Measurements from ENCODE around the gene IDUA.

The IDUA gene

DNA sequence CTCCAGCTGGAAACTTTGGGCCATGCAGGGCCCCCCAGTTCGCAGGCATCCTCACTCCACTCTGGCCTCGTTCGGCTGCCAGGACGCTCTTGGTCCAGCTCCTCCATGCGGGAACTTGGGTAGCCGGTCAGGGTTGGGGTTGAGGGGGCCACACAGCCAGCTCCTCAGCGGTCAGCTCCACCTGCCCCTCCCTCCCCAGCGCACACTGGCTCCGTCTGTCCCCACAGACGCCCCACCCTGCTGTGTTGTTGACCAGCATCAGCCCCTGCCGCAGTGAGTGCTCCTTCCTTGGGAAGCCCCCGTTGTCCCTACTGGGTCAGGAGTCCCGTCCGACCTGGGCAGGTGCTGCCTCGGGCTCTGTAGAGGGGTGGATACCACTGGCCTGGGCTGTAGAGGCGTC is 30.4 kb downstream of the IDUA start:
- no peak for DNase-seq (ENCODE audit: low spot score)

DNA sequence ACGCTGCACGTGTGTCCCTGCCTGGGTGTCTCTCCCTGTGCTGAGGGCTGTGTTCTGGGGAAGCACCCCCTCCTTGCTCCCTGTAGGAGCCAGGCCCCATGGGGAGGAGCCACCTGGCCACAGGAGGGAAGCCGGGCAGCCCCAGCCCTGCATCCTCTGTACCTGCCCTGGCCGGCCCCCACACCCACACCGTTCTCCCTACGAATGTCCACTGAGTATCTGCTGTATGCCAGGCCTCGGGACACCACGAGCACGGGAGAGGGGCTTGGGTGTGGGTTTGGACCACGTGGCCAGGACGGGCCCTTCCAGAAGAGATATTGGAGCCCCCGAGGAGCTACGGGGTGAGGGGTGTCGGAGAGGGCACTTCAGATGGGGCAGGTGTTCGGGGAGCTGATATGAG is 30.9 kb downstream of the IDUA start:
- DNase-seq (ENCODE audit: low spot score), result no peak

DNA sequence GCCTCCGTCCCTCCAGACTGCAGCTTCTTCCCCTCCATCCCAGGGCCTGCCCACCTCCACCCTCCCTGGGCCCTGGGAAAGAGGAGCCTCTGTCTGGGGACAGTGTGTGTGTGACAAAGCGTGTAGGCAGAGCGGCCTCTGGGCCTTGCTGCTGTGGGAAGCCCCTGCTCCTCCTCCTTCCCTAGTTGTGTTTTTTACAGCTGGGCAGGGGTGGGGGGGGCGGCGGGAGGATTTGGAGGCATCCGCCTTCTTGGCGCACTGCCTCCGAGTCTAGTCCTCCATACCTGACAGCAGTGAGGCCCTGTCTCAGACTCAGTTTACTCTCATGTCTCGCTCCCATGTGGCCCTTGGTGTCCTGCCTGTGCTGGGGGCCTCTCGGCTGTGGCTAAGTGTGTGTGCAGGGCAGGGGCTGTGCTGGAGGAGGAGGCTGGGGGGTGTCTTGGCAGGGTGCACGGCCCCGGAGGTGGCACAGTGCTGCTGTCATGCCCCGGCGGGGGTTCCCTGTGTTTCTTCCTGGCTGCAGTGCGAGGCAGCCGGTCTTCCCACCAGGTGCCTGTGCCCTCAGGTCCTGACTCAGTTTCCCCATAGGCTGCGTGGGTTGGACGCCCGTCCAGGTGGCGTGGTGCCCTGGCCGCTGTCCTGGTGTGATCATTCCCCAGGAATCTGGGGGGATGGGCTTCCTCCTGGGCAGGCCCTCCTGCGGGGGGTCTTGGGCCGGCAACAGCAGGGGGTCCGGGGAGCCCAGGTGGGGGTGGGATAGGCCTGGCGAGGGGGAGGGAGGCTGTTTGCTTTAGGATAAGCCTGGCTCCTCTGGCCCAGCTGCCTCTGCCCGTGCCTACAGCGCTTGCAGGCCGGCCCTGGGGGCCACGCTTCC is 31.5 kb downstream of the IDUA start:
- no peak for DNase-seq (ENCODE audit: low spot score)

DNA sequence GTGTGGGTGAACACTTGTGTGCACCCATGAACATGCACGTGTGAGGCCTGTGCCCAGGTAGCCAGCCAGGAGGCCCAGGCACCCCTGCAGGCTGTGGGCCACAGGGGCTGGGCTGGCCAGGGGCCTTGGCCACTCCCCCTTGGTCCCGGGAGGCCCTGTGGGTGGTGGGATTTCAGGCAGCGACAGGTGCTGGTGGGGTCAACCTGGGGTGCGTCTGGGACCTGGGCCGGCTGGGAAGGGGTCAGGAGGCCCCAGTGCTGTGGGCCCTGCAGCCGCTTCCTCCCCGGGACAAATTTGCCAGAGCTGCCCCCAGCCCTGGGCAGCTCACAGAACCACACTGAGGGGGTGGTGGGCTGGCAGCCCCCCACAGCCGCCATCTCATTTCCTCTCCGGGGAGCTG is 32.5 kb downstream of the IDUA start:
- DNase-seq (ENCODE audit: low spot score), result no peak

DNA sequence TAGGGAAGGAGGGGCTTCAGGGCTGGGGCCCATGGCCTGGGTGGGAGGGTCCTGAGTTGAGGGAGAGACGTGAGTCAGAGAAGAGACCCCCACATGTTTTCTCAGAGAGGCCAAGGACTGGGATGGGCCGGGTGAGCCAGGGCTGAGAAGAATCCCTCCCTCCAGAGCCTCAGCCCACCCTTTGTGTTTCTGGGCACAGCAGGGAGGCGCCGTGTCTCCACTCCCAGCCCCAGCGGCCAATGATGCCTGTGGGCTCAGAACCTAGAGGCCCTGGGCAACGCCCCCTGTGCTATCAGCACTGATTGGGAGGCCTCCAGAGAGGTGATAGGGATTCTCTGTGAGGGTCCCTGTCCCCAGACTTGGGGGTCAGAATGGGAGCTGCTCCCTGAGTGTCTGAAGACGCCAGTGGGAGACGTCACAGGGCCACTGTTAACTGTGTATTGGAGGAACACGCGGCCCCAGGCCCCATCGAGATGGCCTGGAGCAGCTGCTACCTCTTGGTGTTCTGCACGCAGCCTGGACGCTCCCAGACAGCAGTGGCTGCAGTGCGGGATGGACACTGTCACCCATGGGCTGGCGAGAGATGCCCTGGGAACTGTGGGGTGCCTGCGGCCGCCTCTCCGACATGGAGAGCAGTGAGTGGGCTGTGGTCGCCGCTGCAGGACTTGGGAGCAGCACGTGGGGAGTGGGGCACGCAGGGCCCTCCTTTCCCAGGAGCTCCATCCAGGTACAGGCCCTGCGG is 33.1 kb downstream of the IDUA start:
- no peak for DNase-seq (ENCODE audit: low spot score)

DNA sequence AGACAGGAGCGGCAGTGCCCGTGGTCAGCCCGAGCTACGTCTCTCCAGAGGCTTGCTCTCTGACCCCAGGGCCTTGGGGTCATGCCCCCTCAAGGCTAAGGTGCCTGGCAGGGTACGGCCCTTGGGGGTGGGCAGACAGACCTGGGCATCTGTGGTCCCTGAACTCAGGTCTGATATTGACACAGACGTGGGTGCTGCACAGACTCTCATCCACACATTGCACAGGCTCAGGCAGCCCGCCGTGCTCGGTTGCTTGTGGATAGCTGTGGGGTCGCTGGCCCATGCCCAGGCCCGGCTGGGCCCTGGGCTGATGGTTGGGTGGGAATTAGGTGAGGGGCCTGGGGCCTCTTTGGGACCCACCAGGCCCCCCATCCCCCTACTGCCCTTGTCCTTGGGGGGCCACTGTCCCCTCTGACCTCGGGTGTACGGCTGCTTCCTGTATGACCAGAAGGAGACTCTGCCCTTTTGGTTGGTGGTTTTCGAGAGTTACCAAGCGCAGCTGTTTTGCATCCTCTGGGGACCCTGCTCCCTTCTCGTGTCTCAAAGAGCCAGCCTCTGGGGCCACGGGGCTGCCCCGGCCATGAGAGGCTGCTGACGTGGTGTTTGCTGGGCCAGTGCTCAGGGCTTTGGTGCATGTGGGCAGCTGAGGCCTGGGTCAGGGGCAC is 34.7 kb downstream of the IDUA start:
- DNase-seq (ENCODE audit: low spot score), result no peak

DNA sequence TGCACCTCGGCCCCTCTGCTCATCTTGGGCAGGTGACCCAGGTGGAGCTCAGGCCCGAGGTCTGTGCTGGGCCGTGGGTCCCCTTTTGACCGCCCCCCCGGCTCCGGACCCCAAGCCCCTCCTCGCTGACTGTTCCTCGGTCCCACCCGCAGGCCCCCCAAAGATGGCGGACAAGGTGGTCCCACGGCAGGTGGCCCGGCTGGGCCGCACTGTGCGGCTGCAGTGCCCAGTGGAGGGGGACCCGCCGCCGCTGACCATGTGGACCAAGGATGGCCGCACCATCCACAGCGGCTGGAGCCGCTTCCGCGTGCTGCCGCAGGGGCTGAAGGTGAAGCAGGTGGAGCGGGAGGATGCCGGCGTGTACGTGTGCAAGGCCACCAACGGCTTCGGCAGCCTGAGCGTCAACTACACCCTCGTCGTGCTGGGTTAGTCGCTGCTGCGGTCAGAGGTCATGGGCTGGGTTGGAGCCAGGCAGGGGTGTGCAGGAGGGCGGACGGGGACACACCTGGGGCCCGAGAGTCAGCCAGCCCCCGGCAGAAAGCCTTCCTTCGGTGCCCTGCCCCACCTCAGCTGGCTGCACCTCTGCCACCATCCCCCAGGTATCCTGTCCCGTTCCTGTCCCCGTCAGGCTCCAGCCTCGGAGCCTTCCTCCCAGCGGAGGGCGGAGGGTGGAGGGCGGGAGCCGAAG is 35.4 kb downstream of the IDUA start:
- no peak for DNase-seq (ENCODE audit: low spot score)

DNA sequence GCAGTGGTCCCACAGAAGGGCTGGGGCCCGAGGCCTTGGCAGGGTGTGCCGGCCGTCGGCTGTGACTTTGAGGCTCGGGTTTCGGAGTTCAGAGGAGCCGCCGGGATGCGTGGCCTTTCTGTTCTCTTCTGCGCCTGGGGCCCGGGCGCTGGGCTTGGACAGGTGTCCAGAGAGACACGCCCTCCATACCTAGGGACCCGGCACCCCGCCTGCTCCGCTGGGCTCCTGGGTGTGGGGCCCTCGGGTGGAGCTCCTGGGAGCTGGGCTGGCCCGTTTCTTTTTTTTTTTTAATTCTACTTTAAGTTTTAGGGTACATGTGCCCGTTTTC is 35.9 kb downstream of the IDUA start:
- DNase-seq (ENCODE audit: low spot score), result no peak

DNA sequence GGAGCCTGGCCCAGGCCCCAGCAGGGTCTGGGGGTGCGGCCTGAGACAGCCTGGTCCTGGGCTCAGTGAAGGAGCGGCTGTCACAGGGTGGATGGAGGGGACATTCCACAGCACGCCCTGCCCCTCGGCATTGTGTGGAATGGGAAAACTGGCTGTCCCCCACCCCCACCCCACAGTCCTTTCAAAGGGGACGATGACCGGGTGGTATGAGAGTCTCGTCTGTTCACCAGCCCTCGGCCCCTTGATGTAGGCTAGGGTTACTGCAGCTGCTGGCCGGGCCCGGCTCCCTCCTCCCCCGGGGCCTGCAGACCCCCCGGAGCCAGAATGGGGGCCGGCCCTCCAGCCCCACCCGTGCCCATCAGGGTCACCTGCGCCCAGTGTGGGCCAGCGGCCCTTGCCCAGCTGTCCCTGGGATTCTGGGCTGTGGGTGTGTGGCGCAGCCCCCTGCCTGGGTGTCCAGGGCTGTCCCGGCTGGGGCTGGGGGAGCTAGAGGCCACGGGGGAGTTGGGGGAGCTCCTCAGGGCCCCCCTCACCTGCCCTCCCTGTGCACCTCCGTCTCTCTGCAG is 36.3 kb downstream of the IDUA start:
- no peak for DNase-seq (ENCODE audit: low spot score)

DNA sequence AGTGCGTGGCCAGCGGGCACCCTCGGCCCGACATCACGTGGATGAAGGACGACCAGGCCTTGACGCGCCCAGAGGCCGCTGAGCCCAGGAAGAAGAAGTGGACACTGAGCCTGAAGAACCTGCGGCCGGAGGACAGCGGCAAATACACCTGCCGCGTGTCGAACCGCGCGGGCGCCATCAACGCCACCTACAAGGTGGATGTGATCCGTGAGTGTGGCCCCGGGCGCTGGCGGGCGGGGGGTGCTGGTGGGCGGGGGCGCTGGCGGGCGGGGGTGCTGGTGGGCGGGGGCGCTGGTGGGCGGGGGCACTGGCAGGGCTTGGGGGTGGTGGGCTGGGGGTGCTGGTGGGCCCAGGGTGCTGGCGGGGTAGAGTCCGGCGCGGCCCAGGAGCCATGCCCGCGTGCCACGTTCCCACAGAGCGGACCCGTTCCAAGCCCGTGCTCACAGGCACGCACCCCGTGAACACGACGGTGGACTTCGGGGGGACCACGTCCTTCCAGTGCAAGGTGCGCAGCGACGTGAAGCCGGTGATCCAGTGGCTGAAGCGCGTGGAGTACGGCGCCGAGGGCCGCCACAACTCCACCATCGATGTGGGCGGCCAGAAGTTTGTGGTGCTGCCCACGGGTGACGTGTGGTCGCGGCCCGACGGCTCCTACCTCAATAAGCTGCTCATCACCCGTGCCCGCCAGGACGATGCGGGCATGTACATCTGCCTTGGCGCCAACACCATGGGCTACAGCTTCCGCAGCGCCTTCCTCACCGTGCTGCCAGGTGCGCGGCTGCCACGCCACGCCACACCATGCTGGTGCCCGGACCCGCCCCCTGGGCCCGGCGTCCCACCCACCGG is 37.3 kb downstream of the IDUA start:
- no peak for DNase-seq (ENCODE audit: low spot score)

DNA sequence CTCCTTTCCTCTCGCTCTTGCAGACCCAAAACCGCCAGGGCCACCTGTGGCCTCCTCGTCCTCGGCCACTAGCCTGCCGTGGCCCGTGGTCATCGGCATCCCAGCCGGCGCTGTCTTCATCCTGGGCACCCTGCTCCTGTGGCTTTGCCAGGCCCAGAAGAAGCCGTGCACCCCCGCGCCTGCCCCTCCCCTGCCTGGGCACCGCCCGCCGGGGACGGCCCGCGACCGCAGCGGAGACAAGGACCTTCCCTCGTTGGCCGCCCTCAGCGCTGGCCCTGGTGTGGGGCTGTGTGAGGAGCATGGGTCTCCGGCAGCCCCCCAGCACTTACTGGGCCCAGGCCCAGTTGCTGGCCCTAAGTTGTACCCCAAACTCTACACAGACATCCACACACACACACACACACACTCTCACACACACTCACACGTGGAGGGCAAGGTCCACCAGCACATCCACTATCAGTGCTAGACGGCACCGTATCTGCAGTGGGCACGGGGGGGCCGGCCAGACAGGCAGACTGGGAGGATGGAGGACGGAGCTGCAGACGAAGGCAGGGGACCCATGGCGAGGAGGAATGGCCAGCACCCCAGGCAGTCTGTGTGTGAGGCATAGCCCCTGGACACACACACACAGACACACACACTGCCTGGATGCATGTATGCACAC is 38.2 kb downstream of the IDUA start:
- no peak for DNase-seq (ENCODE audit: low spot score)

DNA sequence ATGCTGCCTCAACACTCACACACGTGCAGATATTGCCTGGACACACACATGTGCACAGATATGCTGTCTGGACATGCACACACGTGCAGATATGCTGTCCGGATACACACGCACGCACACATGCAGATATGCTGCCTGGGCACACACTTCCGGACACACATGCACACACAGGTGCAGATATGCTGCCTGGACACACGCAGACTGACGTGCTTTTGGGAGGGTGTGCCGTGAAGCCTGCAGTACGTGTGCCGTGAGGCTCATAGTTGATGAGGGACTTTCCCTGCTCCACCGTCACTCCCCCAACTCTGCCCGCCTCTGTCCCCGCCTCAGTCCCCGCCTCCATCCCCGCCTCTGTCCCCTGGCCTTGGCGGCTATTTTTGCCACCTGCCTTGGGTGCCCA is 39.3 kb downstream of the IDUA start:
- peak; percentile 69 for DNase-seq (ENCODE audit: low spot score)

DNA sequence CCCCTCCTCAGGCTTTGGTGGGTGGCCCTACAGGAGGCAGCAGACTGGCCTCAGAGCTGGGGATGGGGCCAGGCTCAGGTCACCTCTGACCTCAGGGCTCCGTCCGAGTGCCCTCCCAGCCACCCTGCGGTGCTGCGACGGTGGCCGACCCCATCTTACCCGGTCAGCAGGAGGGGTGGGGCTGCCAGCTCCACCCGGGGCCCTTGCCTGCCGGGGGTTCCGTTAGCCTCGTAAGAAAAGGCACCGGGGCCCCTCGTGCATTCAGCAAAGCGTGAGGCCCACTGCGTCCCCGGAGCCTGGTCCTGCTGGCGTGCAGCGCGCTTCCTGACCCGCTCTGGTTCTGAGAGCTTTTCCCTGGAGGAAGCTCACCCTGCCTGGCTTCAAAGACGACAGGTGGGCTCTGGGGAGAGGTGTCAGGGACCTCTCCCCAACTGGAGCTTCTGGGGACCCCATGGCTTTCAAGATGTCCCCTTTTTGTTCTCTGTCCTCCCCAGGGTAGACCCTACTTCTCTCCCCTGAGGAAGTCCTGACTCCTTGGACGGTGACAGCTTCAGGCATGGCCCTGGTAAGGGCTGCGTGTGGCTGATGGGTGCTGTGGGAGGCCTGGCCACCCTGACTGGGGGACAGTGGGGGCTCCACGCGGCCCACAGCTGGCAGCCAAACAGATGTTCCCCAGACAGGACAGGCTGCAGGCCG is 40.5 kb downstream of the IDUA start:
- no peak for DNase-seq (ENCODE audit: low spot score)

DNA sequence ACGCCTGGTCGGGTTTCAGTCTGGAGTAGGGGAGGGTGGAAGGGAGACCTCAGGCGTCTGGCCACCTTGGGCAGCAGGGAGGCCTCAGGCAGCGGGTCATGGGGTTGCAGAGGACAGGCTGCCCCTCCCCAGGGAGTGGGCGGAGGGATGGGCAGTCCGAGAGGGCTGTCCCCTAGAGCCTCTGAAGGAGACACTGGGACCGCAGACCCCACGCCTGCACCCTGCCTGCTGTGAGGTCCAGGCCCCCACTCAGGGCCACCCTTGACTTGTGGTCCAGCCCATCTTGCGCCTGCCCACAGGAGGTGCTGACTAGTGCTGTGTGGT is 41.0 kb downstream of the IDUA start:
- no peak for DNase-seq (ENCODE audit: low spot score)

DNA sequence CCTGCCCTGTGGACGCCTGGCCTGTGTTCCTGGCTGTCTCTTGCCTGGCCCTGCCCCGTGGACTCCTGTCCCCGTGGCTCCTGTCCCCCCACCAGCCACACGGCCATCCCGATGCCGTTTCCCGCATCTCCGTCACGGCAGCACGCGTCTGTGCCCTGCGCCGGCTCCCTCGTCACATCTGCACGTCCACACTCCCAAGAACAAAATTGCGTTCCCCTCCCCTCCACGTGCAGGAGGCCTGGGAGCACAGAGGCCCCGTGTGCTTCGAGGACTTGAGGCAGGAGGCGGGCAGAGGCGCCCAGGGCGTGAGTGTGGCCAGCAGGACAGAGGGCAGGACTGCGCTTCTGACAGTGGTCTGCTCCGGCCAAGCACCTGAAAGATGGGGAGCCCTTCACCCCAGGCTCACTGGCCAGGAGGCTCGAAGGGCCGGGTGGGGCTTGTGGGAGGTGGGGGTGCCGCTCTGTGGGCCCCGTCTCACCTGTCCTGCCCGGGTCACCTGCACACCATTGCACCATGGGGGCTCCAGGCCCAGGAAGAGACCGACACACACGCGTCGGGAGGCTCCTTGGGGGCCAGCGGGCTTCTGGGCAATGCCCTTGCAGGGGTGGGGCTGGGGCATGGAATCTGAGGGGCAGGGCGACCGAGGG is 41.9 kb downstream of the IDUA start:
- DNase-seq (ENCODE audit: low spot score), result no peak

DNA sequence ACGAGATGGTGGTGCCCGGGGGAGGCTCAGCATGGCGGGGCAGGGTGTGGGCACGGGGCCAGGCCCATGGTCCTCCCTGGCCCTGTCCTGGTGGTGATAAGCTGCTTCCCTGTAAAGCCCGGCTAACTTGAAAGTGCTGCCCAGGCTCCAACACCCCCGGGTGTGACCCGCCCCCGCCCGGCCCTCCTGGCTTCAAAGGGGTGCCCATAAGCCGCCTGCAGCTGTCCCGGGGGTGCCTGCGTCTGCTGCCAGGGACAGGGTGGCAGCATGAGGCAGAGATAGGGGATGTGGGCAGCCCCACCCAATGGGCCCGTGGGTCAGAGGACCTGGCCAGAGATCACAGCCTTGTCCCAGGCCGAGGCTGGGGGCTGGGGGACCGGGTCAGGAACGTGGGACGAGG is 42.7 kb downstream of the IDUA start:
- no peak for DNase-seq (ENCODE audit: low spot score)

DNA sequence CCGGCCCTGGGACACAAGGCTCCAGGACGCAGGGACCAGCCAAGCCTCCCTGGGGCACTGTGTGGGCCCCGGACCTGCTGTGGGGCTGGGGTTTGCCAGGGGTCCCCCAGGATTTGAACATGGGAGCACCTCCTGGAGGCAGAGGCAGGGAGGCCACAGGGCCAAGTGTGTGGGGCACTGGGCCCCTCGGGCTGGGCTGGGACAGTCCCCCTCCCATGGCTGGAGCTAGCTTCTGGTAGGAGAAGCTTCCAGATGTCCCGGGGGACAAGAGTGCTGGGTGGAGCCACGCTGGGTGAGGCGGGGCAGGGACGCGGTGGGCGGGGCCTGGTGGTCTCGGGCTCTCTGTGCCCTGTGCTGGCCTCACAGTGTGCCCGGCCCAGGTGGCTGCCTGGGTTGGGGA is 43.2 kb downstream of the IDUA start:
- DNase-seq (ENCODE audit: low spot score), result no peak

DNA sequence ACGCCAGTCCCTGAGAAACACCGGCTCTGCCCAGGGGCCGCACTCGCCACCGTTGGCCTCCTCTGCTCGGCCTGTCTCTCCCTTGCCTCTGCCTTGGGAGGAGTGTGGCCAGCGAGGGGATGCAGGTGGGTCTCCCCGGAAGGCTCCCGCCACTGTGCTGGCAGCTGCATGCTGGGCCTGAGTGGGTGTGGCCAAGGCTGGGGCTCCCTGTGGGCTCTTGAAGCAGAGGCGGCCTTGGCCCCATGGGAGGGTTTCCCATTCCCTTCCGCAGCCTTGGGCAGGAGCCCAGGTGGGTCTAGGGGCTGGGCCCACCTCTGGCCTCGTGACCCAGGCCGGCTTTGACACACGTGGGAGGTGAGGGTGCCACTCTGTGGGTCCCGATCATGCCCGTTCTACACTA is 43.7 kb downstream of the IDUA start:
- DNase-seq (ENCODE audit: low spot score), result no peak

DNA sequence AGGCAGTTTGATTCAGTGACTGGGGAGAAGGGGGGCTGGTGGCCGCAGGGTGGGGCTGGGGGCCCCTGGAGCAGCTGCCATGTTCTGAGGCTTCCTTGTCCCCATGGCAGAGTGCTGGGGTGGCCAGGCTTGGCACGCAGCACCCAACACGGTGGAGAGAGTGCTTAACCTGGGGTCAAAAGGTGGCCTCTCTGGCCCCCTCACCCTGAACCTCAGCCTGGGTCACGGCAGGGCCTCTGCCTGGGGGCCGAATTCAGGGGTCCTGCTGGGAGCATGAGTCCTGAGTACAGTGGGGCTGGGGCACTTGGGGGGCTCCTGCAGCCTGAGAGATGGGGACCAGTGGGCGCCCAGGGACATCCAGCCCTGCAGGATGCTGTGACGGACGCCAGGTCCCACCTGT is 44.5 kb downstream of the IDUA start:
- no peak for DNase-seq (ENCODE audit: low spot score)
